HepG2 (cell line): ENCODE measurements around the gene IRAK2. TPM values are rescaled to one million over a fixed set of nuclear protein-coding genes. Genes with fewer than 3 reads are reported as not detected.

ENCODE experiments used
- AHDC1 ChIP-seq: sonication (generic); formaldehyde crosslinking; IDR thresholded peaks from 2 replicates; pipeline ENCODE4 v1.5.1; 2020; ENCODE audit warnings: mild to moderate bottlenecking, missing genetic modification reagents, borderline replicate concordance
- ATM ChIP-seq: fragments of 450-650 bp; IDR thresholded peaks from 2 replicates; pipeline ENCODE4 v1.7.1; 2017; ENCODE audit warnings: mild to moderate bottlenecking, borderline replicate concordance
- BORCS8-MEF2B ChIP-seq: sonication (generic); formaldehyde crosslinking; IDR thresholded peaks from 2 replicates; pipeline ENCODE4 v1.8.0; 2022; ENCODE audit warnings: mild to moderate bottlenecking, missing genetic modification reagents
- DNMT1 ChIP-seq: sonication (generic); formaldehyde crosslinking; IDR thresholded peaks from 2 replicates; pipeline ENCODE4 v1.5.1; 2020; ENCODE audit warnings: mild to moderate bottlenecking, missing genetic modification reagents
- HOXD1 ChIP-seq: sonication (generic); formaldehyde crosslinking; IDR thresholded peaks from 2 replicates; pipeline ENCODE4 v1.5.0; 2020; ENCODE audit warnings: missing genetic modification reagents
- KAT8 ChIP-seq: IDR thresholded peaks from 2 replicates; pipeline ENCODE4 v1.6.1; 2016; ENCODE audit warnings: missing genetic modification reagents, missing compliant biosample characterization
- KLF9 ChIP-seq: IDR thresholded peaks from 2 replicates; pipeline ENCODE4 v1.6.1; 2016; ENCODE audit warnings: low read depth
- MAFK ChIP-seq, 2 experiments: IDR thresholded peaks in 1 of 2; conservative IDR thresholded peaks in 1 of 2; 2 replicates each; pipeline ENCODE4 v1.6.1; 2011; ENCODE audit warnings: improper control_type of control experiment in 2 of 2, low read length in 2 of 2
- MBNL3 ChIP-seq: fragments of 250-450 bp; sonication (Bioruptor Pico); conservative IDR thresholded peaks from 2 replicates; pipeline ENCODE4 v1.8.0; 2022; ENCODE audit warnings: mild to moderate bottlenecking, inconsistent platforms
- NR0B2 ChIP-seq: sonication (generic); formaldehyde crosslinking; IDR thresholded peaks from 2 replicates; pipeline ENCODE4 v1.4.0; 2020; ENCODE audit warnings: mild to moderate bottlenecking, missing genetic modification reagents
- PLSCR1 ChIP-seq: sonication (generic); formaldehyde crosslinking; IDR thresholded peaks from 2 replicates; pipeline ENCODE4 v1.5.0; 2020; ENCODE audit warnings: missing genetic modification reagents, mild to moderate bottlenecking, borderline replicate concordance
- RORA ChIP-seq: sonication (generic); formaldehyde crosslinking; IDR thresholded peaks from 2 replicates; pipeline ENCODE4 v1.5.0; 2020; ENCODE audit warnings: mild to moderate bottlenecking, missing genetic modification reagents, moderate library complexity
- RXRA ChIP-seq: sonication (generic); formaldehyde crosslinking; IDR thresholded peaks from 2 replicates; pipeline ENCODE4 v1.5.1; 2020; ENCODE audit warnings: missing genetic modification reagents
- TBX3 ChIP-seq: fragments of 450-650 bp; IDR thresholded peaks from 2 replicates; pipeline ENCODE4 v1.6.1; 2017; ENCODE audit warnings: antibody characterized with exemption, mild to moderate bottlenecking, inconsistent platforms, borderline replicate concordance
- UBTF ChIP-seq: sonication (generic); formaldehyde crosslinking; IDR thresholded peaks from 2 replicates; pipeline ENCODE4 v1.4.0; 2020; ENCODE audit warnings: mild to moderate bottlenecking, missing genetic modification reagents
- ZC3H13 ChIP-seq: sonication (generic); formaldehyde crosslinking; IDR thresholded peaks from 2 replicates; pipeline ENCODE4 v1.8.1; 2023; ENCODE audit warnings: mild to moderate bottlenecking, missing genetic modification reagents, moderate library complexity
- ZFP37 ChIP-seq: sonication (generic); formaldehyde crosslinking; IDR thresholded peaks from 2 replicates; pipeline ENCODE4 v1.4.0; 2020; ENCODE audit warnings: missing genetic modification reagents, borderline replicate concordance
- ZNF331 ChIP-seq: sonication (generic); formaldehyde crosslinking; IDR thresholded peaks from 2 replicates; pipeline ENCODE4 v1.4.0; 2020; ENCODE audit warnings: missing genetic modification reagents
- ZNF446 ChIP-seq: sonication (generic); formaldehyde crosslinking; IDR thresholded peaks from 2 replicates; pipeline ENCODE4 v1.5.0; 2020; ENCODE audit warnings: mild to moderate bottlenecking, missing genetic modification reagents
- ZNF644 ChIP-seq: IDR thresholded peaks from 2 replicates; pipeline ENCODE4 v1.6.1; 2016; ENCODE audit warnings: low read depth
- ZNF749 ChIP-seq: sonication (generic); formaldehyde crosslinking; IDR thresholded peaks from 2 replicates; pipeline ENCODE4 v1.8.0; 2022; ENCODE audit warnings: mild to moderate bottlenecking, missing genetic modification reagents, moderate library complexity, borderline replicate concordance
- polyA plus RNA-seq, 8 experiments: library from polyadenylated mRNA; depleted of rRNA in 3 of 8; stranded (reverse) in 7 of 8; unstranded in 1 of 8; fragments of >200 nt; fragmentation: Illumina TruSeq in 4 of 8; extraction: Trizol in 4 of 8; gene quantifications; 2 replicates each; pipeline versions ENCODE4 v1.2.1 to v1.2.3, GENCODE V29; 2011 to 2016; ENCODE audit warnings: low read depth in 4 of 8, missing spikeins in 1 of 8, mixed read lengths in 1 of 8; ENCODE audit not compliant: insufficient read depth in 1 of 8
- total RNA-seq, 5 experiments: library from RNA; depleted of rRNA; stranded (reverse); fragments of >200 nt; fragmentation: Illumina TruSeq; extraction: Trizol; gene quantifications; 2 replicates each; pipeline ENCODE4 v1.2.3, GENCODE V29; 2016; ENCODE audit warnings: low read depth in 1 of 5

Gene IRAK2
- total and polyA plus RNA-seq, 2 of the 13 experiments (the other 11 are each of a cell fraction or from before 2014, with no cell fraction given), result 13.1 to 23.3 TPM

DNA sequence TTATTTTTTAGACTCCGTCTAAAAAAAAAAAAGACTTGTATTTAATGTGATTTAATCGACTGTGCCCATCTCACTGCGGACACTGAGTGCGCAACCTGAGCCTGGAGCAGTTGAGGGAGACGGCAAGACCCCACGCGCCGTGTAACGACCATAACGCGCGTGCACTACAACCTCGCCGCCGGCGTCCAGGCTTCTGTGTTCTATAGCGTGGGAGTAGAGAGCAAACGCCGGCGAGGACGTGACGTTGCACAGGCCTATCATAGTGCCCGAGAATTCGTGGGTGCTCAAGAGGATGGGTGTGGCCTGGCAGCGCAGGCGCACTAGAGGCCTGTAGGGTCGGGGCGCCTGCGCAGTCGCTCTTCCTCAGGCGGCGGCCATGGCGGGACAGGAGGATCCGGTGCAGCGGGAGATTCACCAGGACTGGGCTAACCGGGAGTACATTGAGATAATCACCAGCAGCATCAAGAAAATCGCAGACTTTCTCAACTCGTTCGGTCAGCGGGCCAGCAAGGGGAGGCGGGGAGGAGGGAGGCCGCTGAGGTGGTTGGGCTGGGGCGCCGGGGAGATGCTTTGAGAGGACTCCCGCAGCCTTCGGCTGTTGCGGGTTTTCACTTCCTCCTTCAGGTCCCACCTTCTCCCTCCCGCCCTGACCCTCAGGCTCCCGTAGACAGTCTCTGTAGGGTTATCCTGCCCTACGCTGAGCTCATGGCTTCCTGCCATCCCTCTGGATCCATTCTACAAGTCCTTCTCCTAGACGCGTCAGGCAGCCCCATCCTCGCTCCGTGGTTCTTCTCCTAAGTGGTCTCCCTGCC lies 49.2 kb upstream of the IRAK2 start, which contains the start of gene BRK1 (continued):
- no peak for TF ChIP-seq AHDC1 (CRISPR knock-in tag)
- TF ChIP-seq RXRA, result no peak
- TF ChIP-seq MAFK (conservative IDR thresholded peaks at IDR 0.05 in 1 of 2, IDR thresholded peaks at IDR 0.05 in 1 of 2; ENCODE audit: low read length in 2 of 2), result no peak
- TF ChIP-seq KAT8 (CRISPR knock-in tag), result peak; percentile 91
- TF ChIP-seq ZNF749, result no peak
- TF ChIP-seq MBNL3 (CRISPR knock-in tag), result no peak
- TF ChIP-seq ZNF644 (CRISPR knock-in tag), result no peak
- TF ChIP-seq UBTF (CRISPR knock-in tag), result peak; percentile 15; the same call in 1 of the 2 replicates
- TF ChIP-seq ZNF446 (CRISPR knock-in tag), result peak; percentile 91
- 0 out of 2 replicates have a peak, but pooled peaks have one; percentile 54 for TF ChIP-seq ZC3H13
- no peak for TF ChIP-seq TBX3
- peak; percentile 79 for TF ChIP-seq HOXD1 (CRISPR knock-in tag)
- TF ChIP-seq RORA (CRISPR knock-in tag), result no peak
- TF ChIP-seq PLSCR1 (CRISPR knock-in tag), result no peak
- no peak for TF ChIP-seq KLF9 (CRISPR knock-in tag)
- TF ChIP-seq ZFP37 (CRISPR knock-in tag), result peak; percentile 77; the same call in 1 of the 2 replicates
- TF ChIP-seq NR0B2 (CRISPR knock-in tag), result no peak
- peak; percentile 65; the same call in 1 of the 2 replicates for TF ChIP-seq ZNF331 (CRISPR knock-in tag)
- TF ChIP-seq BORCS8-MEF2B (CRISPR knock-in tag), result no peak
- TF ChIP-seq DNMT1 (CRISPR knock-in tag), result no peak
- TF ChIP-seq ATM, result no peak
